Upper lobe of left lung (tissue), 6 donors: ENCODE data around the gene SMIM43. TPM values are rescaled to one million over a fixed set of nuclear protein-coding genes. Genes with fewer than 3 reads are reported as not detected.

Experiments used
- ATAC-seq, 2 donors: fragments of 200-7000 bp; cut with Tn5 transposase; one replicate each; pipeline ENCODE4 v1.9.1; 2022; ENCODE audit warnings: mild to moderate bottlenecking in 2 of 2, moderate library complexity in 2 of 2; ENCODE audit not compliant: low FRiP score in 2 of 2
- DNase-seq, 2 donors: peaks; one replicate each; pipeline ENCODE4 v3.0.0-alpha.2; 2019 to 2020
- H3K27ac ChIP-seq, 4 donors: fragments of 200-600 bp; sonication (generic); one replicate each; pipeline ENCODE4 v1.5.1; 2016 to 2019
- H3K27me3 ChIP-seq, 4 donors: fragments of 200-600 bp; sonication (generic); one replicate each; pipeline ENCODE4 v1.5.1; 2017 to 2019
- H3K36me3 ChIP-seq, 4 donors: fragments of 200-600 bp; sonication (generic); one replicate each; pipeline ENCODE4 v1.5.1; 2016 to 2019
- H3K4me1 ChIP-seq, 4 donors: fragments of 200-600 bp; sonication (generic); one replicate each; pipeline ENCODE4 v1.5.1; 2018 to 2019
- H3K4me3 ChIP-seq, 4 donors: fragments of 200-600 bp; sonication (generic); one replicate each; pipeline ENCODE4 v1.5.1; 2017 to 2019; ENCODE audit warnings: mild to moderate bottlenecking in 2 of 4, moderate library complexity in 1 of 4
- H3K9me3 ChIP-seq, 4 donors: fragments of 200-600 bp; sonication (generic); one replicate each; pipeline ENCODE4 v1.5.1; 2018 to 2019
- EP300 ChIP-seq, 4 donors: sonication (generic); formaldehyde crosslinking; IDR thresholded peaks; one replicate each; pipeline ENCODE4 v1.5.1; 2017; ENCODE audit warnings: antibody characterized with exemption in 4 of 4, control low read depth in 2 of 4
- POLR2A ChIP-seq, 4 donors: fragments of 450-650 bp; IDR thresholded peaks; one replicate each; pipeline ENCODE4 v1.5.1; 2016 to 2017; ENCODE audit warnings: antibody characterized with exemption in 4 of 4, mild to moderate bottlenecking in 2 of 4
- POLR2AphosphoS5 ChIP-seq, 2 donors: sonication (generic); formaldehyde crosslinking; IDR thresholded peaks; one replicate each; pipeline ENCODE4 v1.5.1; 2017; ENCODE audit warnings: antibody characterized with exemption in 2 of 2
- WGBS, 2 donors: methylation state at CpG; one replicate each; pipeline ENCODE4 v1.1.5; 2017 to 2018; 5-methylcytosine and 5-hydroxymethylcytosine counted together
- total RNA-seq, 6 donors: library from RNA; depleted of rRNA in 4 of 6; stranded (reverse); fragments of >200 nt in 4 of 6; gene quantifications; one replicate each; pipeline versions ENCODE4 v1.1.0 to v1.2.1, GENCODE V29; 2016 to 2021
- TF ChIP-seq, protein P1 (sequence below), 6 experiments: fragments of 450-650 bp in 4 of 6; fragments of 200-600 bp in 2 of 6; sonication (generic) in 2 of 6; IDR thresholded peaks; one replicate each; pipeline ENCODE4 v1.5.1; 2016 to 2019; ENCODE audit warnings: antibody characterized with exemption in 6 of 6
- donor health status: DM: no; HTN: no; CAD: no; lungs with moderate emphysema.
- donor health status: DM: no; HTN: yes; CAD: no; lungs with severe emphysema.

The SMIM43 gene
- total RNA-seq, 6 donors from 2014 or later: not detected

DNA sequence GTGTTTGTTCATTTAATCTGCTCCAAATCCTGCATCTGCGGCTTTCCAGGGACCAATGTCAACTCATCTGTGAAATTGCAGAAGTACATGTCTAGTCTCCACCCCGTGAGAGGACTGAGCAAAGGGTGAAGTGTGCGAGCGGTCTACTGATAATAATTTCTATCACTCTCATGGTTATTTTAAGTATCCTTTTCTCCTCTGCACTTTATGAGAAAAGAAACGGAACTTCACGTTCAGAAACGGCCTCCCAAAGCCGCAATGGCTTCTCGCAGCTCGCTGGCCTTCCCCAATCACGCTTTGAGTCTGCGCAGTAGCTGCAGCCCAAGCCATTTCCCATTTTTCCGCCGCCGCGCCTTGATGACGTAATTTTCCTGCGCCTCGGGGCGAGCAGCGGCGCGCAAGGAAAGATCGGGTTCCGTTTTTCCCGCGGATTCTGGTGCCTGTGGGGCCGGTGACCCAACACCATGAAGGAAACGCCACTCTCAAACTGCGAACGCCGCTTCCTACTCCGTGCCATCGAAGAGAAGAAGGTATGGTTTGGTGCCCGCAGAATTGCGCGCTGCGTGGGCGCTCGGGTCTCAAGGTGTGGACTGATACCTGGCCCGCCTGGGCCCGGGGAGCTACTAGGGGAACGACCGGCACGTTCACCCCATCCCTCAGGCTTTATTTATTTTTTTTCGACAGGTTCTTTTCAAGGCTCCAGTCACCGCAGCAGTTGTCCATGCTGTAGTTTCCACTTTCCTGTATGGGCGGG lies 36.2 kb upstream of the SMIM43 start, which contains the start of gene EXOSC9:
Gene EXOSC9 (plus strand): TSS at position 363 of the 754 bp plus-strand sequence. CDS start 102 bp downstream, at position 465.
- DNase-seq: peak; percentile 90 to 92
- peak within 1 kb of the TSS; percentile 80 to 94 (median 86) for H3K27ac ChIP-seq
- H3K4me1 ChIP-seq: peaks cover 4 to 22% (median 9%) of the 10 kb centered on the region in 4 donors
- peak; percentile 94 to 98 for ATAC-seq
- H3K9me3 ChIP-seq: no peaks in the 10 kb centered on the region
- peak within 1 kb of the TSS; percentile 48 to 95 (median 78) for H3K4me3 ChIP-seq
- no peak for TF ChIP-seq EP300 (IDR thresholded peaks at IDR 0.05)
- TF ChIP-seq, protein P1, sequence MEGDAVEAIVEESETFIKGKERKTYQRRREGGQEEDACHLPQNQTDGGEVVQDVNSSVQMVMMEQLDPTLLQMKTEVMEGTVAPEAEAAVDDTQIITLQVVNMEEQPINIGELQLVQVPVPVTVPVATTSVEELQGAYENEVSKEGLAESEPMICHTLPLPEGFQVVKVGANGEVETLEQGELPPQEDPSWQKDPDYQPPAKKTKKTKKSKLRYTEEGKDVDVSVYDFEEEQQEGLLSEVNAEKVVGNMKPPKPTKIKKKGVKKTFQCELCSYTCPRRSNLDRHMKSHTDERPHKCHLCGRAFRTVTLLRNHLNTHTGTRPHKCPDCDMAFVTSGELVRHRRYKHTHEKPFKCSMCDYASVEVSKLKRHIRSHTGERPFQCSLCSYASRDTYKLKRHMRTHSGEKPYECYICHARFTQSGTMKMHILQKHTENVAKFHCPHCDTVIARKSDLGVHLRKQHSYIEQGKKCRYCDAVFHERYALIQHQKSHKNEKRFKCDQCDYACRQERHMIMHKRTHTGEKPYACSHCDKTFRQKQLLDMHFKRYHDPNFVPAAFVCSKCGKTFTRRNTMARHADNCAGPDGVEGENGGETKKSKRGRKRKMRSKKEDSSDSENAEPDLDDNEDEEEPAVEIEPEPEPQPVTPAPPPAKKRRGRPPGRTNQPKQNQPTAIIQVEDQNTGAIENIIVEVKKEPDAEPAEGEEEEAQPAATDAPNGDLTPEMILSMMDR (IDR thresholded peaks at IDR 0.05): peak in 3 of 6 experiments; percentile 6 to 41 (median 31)
- peak; percentile 87 to 97 for TF ChIP-seq POLR2AphosphoS5 (IDR thresholded peaks at IDR 0.05)
- TF ChIP-seq POLR2A (IDR thresholded peaks at IDR 0.05): peak in 3 of 4 donors; percentile 41 to 87 (median 81)
- peaks cover 6 to 37% (median 17%) of the 10 kb centered on the region in 4 donors for H3K36me3 ChIP-seq
- WGBS, 2 donors: 0 to 1% methylated on average over 48 of the region's 48 CpGs
- H3K27me3 ChIP-seq: no peaks in the 10 kb centered on the region

GRCh38 chr4:121800638-121800960 lies 35.6 kb upstream of the SMIM43 start:
- DNase-seq (no peak), ATAC-seq (peak in 1 of 2 donors; percentile 52)
- Histone ChIP-seq H3K27me3 (no peaks in the 10 kb centered on the region), H3K4me1 (peaks cover 4 to 25% (median 10%) of the 10 kb centered on the region in 4 donors), H3K4me3 (peak overlapping the region; percentile 48 to 95 (median 78)), H3K9me3 (no peaks in the 10 kb centered on the region), H3K36me3 (peaks cover 6 to 31% (median 15%) of the 10 kb centered on the region in 4 donors), H3K27ac (peak overlapping the region; percentile 80 to 94 (median 86))
- WGBS, 2 donors: 49 to 52% methylated on average over 8 of the region's 8 CpGs
- TF ChIP-seq, protein P1 (IDR thresholded peaks at IDR 0.05): no peak
- TF ChIP-seq POLR2AphosphoS5 (IDR thresholded peaks at IDR 0.05) (no peak), POLR2A (IDR thresholded peaks at IDR 0.05) (no peak), EP300 (IDR thresholded peaks at IDR 0.05) (no peak)

GRCh38 chr4:121799867-121800501 lies 35.0 kb upstream of the SMIM43 start:
- WGBS, 2 donors: 65 to 75% methylated on average over 3 of the region's 3 CpGs
- H3K27me3 ChIP-seq: no peaks in the 10 kb centered on the region
- H3K36me3 ChIP-seq: peaks cover 6 to 25% (median 13%) of the 10 kb centered on the region in 4 donors
- ATAC-seq (peak in 1 of 2 donors; percentile 54), DNase-seq (no peak)
- no peaks in the 10 kb centered on the region for H3K9me3 ChIP-seq
- peak overlapping the region in 3 of 4 donors; percentile 75 to 95 (median 80) for H3K4me3 ChIP-seq
- TF ChIP-seq POLR2AphosphoS5 (IDR thresholded peaks at IDR 0.05): no peak
- TF ChIP-seq POLR2A (IDR thresholded peaks at IDR 0.05): no peak
- TF ChIP-seq, protein P1 (IDR thresholded peaks at IDR 0.05): no peak
- TF ChIP-seq EP300 (IDR thresholded peaks at IDR 0.05): no peak
- H3K27ac ChIP-seq: peak overlapping the region; percentile 80 to 94 (median 86)
- H3K4me1 ChIP-seq: peaks cover 4 to 27% (median 11%) of the 10 kb centered on the region in 4 donors

GRCh38 chr4:121799208-121799823 lies 34.4 kb upstream of the SMIM43 start:
- Histone ChIP-seq H3K27me3 (no peaks in the 10 kb centered on the region), H3K4me3 (no peak overlapping the region), H3K27ac (no peak overlapping the region), H3K36me3 (peaks cover 6 to 19% (median 10%) of the 10 kb centered on the region in 4 donors), H3K9me3 (no peaks in the 10 kb centered on the region), H3K4me1 (peaks cover 4 to 34% (median 13%) of the 10 kb centered on the region in 4 donors)
- DNase-seq: no peak
- no peak for ATAC-seq
- 43 to 44% methylated on average over 2 of the region's 2 CpGs for WGBS, 2 donors
- TF ChIP-seq EP300 (IDR thresholded peaks at IDR 0.05): no peak
- TF ChIP-seq POLR2AphosphoS5 (IDR thresholded peaks at IDR 0.05): no peak
- TF ChIP-seq, protein P1 (IDR thresholded peaks at IDR 0.05): no peak
- TF ChIP-seq POLR2A (IDR thresholded peaks at IDR 0.05): no peak
